Coronary artery (tissue), 2 donors: ENCODE data around the gene LSAMP.

ENCODE experiments used
- DNase-seq: peaks from one replicate; pipeline ENCODE4 v3.0.0-alpha.2; 2017; ENCODE audit warnings: low spot score
- H3K27ac ChIP-seq, 2 donors: fragments of 200-600 bp; sonication (generic); one replicate each; pipeline ENCODE4 v1.5.1; 2016 to 2019
- H3K4me3 ChIP-seq: fragments of 200-600 bp; sonication (generic); 2 replicates; pipeline ENCODE4 v1.5.1; 2016; ENCODE audit warnings: mild to moderate bottlenecking, moderate library complexity
- CTCF ChIP-seq: fragments of 200-600 bp; sonication (generic); IDR thresholded peaks from one replicate; pipeline ENCODE4 v1.5.1; 2019; ENCODE audit warnings: antibody characterized with exemption

LSAMP gene

DNA sequence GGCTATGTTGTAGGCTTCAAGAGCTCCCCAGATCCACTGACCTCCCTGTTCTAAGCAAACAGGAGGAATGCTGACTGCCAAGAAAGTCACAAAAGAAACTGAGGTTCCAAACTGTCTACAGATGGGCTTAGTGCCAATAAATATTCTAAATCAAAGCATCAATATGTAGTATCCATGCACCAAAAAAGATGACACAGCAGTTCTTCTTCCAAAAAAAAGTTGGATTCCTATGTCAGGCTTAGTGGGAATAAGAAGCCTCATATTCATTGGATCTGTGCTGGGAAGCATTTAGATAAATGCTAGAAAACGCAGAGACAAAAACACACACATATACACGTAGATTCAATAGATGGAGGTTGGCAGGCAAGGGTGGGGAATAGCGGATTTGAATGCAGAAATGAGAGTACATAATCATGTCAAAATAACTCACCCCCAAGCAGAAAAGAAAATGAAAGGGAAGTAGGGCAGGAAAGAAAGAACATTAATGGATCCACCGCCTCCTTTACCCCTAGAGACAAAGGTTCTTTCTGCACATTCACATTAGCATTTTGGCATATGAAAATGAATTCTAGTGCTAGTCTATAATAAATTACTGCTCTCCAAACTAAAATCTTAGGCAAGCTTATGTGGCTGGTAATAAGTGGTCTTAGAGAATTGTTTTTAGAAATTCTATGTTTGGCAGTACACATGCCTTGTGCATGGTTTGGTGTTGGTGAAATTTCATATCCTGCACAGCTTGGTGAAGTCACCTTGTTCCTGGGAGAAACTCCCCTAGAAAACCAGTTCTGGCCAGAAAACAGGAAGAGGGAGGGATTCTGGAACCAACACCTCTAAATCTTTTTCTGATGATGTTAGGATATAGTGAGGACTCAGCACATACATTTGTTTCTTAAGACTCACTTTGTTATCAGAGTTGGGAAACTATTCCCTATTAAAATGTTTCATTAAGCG lies 283.4 kb downstream of the LSAMP start:
- DNase-seq = no peak
- no peak for TF ChIP-seq CTCF

GRCh38 chr3:116160594-116160993 lies 284.7 kb downstream of the LSAMP start:
- TF ChIP-seq CTCF = no peak
- Histone ChIP-seq H3K27ac (no peak overlapping the region), H3K4me3 (no peak overlapping the region)
- DNase-seq = no peak

More for the DNA sequence above, 283.4 kb downstream of the LSAMP start:
- Histone ChIP-seq H3K27ac (no peak overlapping the region), H3K4me3 (no peak overlapping the region)

DNA sequence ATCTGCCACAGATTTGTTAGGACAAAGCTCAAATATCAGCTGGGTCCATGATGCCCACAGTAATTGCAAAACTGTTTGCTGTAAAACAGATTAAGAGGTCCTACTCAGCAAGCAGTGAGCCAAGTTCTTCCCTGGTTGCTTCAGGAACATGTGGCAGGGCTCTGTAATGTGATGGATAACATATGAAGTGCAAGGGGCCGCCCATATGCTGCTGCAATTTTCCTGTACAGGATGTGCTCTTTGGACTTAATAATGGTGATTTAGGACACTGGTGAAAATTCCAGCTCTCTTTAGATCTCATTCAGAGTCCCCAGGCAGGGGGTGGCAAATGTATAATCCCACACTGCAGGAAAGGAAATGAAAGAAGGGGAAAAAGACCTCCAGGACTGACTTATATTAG lies 289.4 kb downstream of the LSAMP start:
- DNase-seq = no peak
- no peak for TF ChIP-seq CTCF
- H3K27ac ChIP-seq = no peak overlapping the region
- H3K4me3 ChIP-seq = no peak overlapping the region

DNA sequence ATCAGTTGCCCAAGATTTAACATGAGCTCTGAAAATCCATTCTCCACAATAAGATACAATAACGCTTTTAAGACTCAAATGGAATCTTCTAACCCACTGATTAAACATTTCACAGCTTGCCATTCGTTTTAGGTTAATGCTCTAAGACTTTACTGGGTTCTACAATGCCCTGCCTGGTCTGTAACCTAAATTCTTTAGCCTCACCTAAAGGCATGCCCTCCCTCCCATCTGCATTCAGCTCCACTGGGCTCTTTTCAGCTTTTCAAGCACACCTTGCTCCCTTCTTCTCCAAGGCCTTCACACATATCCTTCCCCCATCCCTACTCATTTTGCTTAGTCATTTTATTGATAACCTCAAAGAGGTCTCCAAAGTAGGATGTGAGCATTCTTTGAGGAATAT lies 290.9 kb downstream of the LSAMP start:
- TF ChIP-seq CTCF = no peak
- H3K27ac ChIP-seq = no peak overlapping the region
- DNase-seq = no peak
- H3K4me3 ChIP-seq = no peak overlapping the region

DNA sequence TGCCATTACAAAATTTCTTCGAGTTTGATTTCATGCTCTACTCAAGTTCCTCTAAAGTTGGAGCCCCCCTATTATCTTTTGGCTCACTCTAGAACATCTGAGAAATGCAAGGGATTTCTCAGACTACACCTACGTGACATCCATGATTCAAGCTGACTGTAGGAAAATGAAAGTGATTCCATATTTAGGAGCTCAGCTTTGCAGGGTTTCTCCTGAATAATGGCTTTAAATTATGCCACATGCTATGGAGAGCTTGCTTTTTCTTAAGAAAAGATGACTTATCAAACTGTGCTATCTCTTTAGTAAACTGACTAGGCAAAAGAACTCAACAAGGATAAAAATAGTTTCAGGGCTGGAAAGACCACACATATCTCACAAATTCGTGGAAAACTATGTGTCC lies 292.1 kb downstream of the LSAMP start:
- no peak for DNase-seq
- Histone ChIP-seq H3K27ac (no peak overlapping the region), H3K4me3 (peak overlapping the region; percentile 34)
- TF ChIP-seq CTCF = no peak

DNA sequence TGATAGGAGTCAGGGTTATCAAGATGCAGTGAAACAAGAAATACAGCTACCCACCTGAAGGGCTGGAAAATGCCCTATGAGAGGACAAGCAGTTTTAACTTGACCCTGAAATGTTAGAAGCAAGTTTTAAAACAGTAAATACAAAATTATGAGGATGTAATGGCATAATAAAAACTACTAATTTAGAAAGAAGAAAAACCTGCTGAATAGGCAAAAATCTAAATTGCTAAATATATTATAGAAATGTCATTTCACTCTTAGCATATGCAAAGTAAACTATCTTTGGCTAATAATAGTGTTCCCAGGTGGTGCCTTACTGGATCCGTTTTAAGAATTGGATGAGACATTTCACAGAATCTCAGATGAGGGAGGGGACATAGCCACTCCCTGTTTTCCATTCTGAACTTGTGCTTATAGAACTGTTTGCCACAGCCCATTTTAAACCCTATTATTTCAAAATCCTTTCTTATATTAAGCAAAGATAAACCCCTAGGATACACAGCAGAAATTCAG lies 294.6 kb downstream of the LSAMP start:
- H3K27ac ChIP-seq = no peak overlapping the region
- H3K4me3 ChIP-seq = no peak overlapping the region
- no peak for DNase-seq
- no peak for TF ChIP-seq CTCF
